GM12872 (cell line): Measurements from ENCODE around the gene FCHO1.

Experiments
- CTCF ChIP-seq: IDR thresholded peaks from 3 replicates; pipeline ENCODE4 v1.5.1; 2011; ENCODE audit warnings: low read depth, mild to moderate bottlenecking, low read length, moderate library complexity; ENCODE audit not compliant: insufficient read depth

Gene FCHO1

GRCh38 chr19:17725422-17726078 lies 25.7 kb upstream of the FCHO1 start:
- peak; percentile 61 for TF ChIP-seq CTCF

DNA sequence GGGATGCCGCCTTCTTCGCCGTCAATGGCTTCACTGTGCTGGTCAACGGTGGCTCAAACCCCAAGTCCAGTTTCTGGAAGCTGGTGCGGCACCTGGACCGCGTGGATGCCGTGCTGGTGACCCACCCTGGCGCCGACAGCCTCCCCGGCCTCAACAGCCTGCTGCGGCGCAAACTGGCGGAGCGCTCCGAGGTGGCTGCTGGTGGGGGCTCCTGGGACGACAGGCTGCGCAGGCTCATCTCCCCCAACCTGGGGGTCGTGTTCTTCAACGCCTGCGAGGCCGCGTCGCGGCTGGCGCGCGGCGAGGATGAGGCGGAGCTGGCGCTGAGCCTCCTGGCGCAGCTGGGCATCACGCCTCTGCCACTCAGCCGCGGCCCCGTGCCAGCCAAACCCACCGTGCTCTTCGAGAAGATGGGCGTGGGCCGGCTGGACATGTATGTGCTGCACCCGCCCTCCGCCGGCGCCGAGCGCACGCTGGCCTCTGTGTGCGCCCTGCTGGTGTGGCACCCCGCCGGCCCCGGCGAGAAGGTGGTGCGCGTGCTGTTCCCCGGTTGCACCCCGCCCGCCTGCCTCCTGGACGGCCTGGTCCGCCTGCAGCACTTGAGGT lies 25.0 kb upstream of the FCHO1 start:
- TF ChIP-seq CTCF: no peak

DNA sequence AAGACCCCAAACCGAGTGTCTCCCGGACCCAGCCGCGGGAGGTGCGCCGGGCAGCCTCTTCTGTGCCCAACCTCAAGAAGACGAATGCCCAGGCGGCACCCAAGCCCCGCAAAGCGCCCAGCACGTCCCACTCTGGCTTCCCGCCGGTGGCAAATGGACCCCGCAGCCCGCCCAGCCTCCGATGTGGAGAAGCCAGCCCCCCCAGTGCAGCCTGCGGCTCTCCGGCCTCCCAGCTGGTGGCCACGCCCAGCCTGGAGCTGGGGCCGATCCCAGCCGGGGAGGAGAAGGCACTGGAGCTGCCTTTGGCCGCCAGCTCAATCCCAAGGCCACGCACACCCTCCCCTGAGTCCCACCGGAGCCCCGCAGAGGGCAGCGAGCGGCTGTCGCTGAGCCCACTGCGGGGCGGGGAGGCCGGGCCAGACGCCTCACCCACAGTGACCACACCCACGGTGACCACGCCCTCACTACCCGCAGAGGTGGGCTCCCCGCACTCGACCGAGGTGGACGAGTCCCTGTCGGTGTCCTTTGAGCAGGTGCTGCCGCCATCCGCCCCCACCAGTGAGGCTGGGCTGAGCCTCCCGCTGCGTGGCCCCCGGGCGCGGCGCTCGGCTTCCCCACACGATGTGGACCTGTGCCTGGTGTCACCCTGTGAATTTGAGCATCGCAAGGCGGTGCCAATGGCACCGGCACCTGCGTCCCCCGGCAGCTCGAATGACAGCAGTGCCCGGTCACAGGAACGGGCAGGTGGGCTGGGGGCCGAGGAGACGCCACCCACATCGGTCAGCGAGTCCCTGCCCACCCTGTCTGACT lies 24.1 kb upstream of the FCHO1 start:
- TF ChIP-seq CTCF: no peak

DNA sequence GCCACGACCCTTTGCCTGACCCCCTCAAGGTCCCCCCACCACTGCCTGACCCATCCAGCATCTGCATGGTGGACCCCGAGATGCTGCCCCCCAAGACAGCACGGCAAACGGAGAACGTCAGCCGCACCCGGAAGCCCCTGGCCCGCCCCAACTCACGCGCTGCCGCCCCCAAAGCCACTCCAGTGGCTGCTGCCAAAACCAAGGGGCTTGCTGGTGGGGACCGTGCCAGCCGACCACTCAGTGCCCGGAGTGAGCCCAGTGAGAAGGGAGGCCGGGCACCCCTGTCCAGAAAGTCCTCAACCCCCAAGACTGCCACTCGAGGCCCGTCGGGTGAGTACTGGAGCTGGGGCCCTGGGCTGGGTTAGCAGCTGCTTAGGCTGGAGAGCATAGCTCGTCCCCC lies 23.4 kb upstream of the FCHO1 start:
- TF ChIP-seq CTCF: no peak

- TF ChIP-seq CTCF: no peak
These were observed 18.1 kb upstream of the FCHO1 start for GRCh38 chr19:17733127-17733526.

GRCh38 chr19:17734146-17734545 lies 17.1 kb upstream of the FCHO1 start:
- TF ChIP-seq CTCF: no peak

- no peak for TF ChIP-seq CTCF
These were observed 15.9 kb upstream of the FCHO1 start for GRCh38 chr19:17735410-17735809.
